ENCODE results near the gene DIPK1C.

Gene DIPK1C

GRCh38 chr18:74450626-74451025 is 6.5 kb downstream of the DIPK1C start:
- no peak for DNase-seq

- no peak for DNase-seq
Measured at GRCh38 chr18:74447404-74448152, 9.5 kb downstream of the DIPK1C start.

GRCh38 chr18:74446631-74447403 is 10.3 kb downstream of the DIPK1C start:
- no peak for DNase-seq

GRCh38 chr18:74446178-74446577 is 10.9 kb downstream of the DIPK1C start:
- DNase-seq: no peak

GRCh38 chr18:74445585-74445984 is 11.5 kb downstream of the DIPK1C start:
- DNase-seq: no peak

GRCh38 chr18:74444104-74444503 is 13.0 kb downstream of the DIPK1C start:
- DNase-seq: no peak

GRCh38 chr18:74440808-74441427 is 16.2 kb downstream of the DIPK1C start:
- no peak for DNase-seq

GRCh38 chr18:74438091-74438490 is 19.0 kb downstream of the DIPK1C start:
- DNase-seq: no peak

GRCh38 chr18:74436158-74436769 is 20.8 kb downstream of the DIPK1C start:
- no peak for DNase-seq

GRCh38 chr18:74435740-74436139 is 21.4 kb downstream of the DIPK1C start:
- DNase-seq: no peak

GRCh38 chr18:74434466-74434865 is 22.6 kb downstream of the DIPK1C start:
- DNase-seq: no peak

- DNase-seq: no peak
Measured at GRCh38 chr18:74430806-74431571, 26.1 kb downstream of the DIPK1C start.

GRCh38 chr18:74430231-74430630 is 26.9 kb downstream of the DIPK1C start:
- DNase-seq: no peak

GRCh38 chr18:74429096-74429495 is 28.0 kb downstream of the DIPK1C start:
- DNase-seq: no peak

- no peak for DNase-seq
Measured at GRCh38 chr18:74427442-74428112, 29.5 kb downstream of the DIPK1C start.

- no peak for DNase-seq
Measured at GRCh38 chr18:74425876-74426275, 31.2 kb downstream of the DIPK1C start.

GRCh38 chr18:74425161-74425560 is 31.9 kb downstream of the DIPK1C start:
- no peak for DNase-seq

GRCh38 chr18:74422541-74422940 is 34.6 kb downstream of the DIPK1C start:
- DNase-seq: no peak

GRCh38 chr18:74420926-74421325 is 36.2 kb downstream of the DIPK1C start:
- no peak for DNase-seq

- no peak for DNase-seq
Measured at GRCh38 chr18:74420481-74420880, 36.6 kb downstream of the DIPK1C start.

GRCh38 chr18:74419761-74420160 is 37.3 kb downstream of the DIPK1C start:
- DNase-seq: no peak

GRCh38 chr18:74418023-74418422 is 39.1 kb downstream of the DIPK1C start:
- DNase-seq: no peak

Measured in AML-193 (cell line).